Astrocyte of the hippocampus (primary cell): ENCODE data around the gene ZNF397.

Source experiments
- DNase-seq: peaks from one replicate; pipeline ENCODE4 v3.0.0; 2011; ENCODE audit warnings: low read depth, low spot score

ZNF397 gene

GRCh38 chr18:35290094-35290735 is 49.4 kb downstream of the ZNF397 start, which contains the start of gene ZSCAN30:
TSS of gene ZSCAN30 (minus strand) at chr18:35290229. CDS start at chr18:35264352, 25,877 bp downstream.
- peak; percentile 98 for DNase-seq

- no peak for DNase-seq
Observed at GRCh38 chr18:35291166-35291565, 50.3 kb downstream of the ZNF397 start.

- DNase-seq = no peak
Observed at GRCh38 chr18:35296060-35296459, 55.2 kb downstream of the ZNF397 start.

GRCh38 chr18:35303610-35304009 is 62.8 kb downstream of the ZNF397 start:
- DNase-seq = no peak

GRCh38 chr18:35306588-35307250 is 65.9 kb downstream of the ZNF397 start:
- DNase-seq = no peak
